ENCODE measurements around the gene METAP1. TPM values are rescaled to one million over a fixed set of nuclear protein-coding genes. Genes with fewer than 3 reads are reported as not detected.

The METAP1 gene
- total RNA-seq, 1 donor from 2014 or later: 51.6 TPM

- no peak for DNase-seq (ENCODE audit: low spot score in 2 of 2, unreplicated experiment in 2 of 2)
- peaks cover 41% of the 10 kb centered on the region for H3K4me1 Mint-ChIP-seq
- H3K36me3 Mint-ChIP-seq: peaks cover 9% of the 10 kb centered on the region
- H3K9me3 Mint-ChIP-seq: peaks cover 7% of the 10 kb centered on the region
- TF ChIP-seq, protein P1, sequence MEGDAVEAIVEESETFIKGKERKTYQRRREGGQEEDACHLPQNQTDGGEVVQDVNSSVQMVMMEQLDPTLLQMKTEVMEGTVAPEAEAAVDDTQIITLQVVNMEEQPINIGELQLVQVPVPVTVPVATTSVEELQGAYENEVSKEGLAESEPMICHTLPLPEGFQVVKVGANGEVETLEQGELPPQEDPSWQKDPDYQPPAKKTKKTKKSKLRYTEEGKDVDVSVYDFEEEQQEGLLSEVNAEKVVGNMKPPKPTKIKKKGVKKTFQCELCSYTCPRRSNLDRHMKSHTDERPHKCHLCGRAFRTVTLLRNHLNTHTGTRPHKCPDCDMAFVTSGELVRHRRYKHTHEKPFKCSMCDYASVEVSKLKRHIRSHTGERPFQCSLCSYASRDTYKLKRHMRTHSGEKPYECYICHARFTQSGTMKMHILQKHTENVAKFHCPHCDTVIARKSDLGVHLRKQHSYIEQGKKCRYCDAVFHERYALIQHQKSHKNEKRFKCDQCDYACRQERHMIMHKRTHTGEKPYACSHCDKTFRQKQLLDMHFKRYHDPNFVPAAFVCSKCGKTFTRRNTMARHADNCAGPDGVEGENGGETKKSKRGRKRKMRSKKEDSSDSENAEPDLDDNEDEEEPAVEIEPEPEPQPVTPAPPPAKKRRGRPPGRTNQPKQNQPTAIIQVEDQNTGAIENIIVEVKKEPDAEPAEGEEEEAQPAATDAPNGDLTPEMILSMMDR (IDR thresholded peaks at IDR 0.05; ENCODE audit: unreplicated experiment): no peak
- H3K4me3 Mint-ChIP-seq: no peak overlapping the region
- H3K27ac Mint-ChIP-seq: no peak overlapping the region
- no peaks in the 10 kb centered on the region for H3K27me3 Mint-ChIP-seq (ENCODE audit: low read depth)
Observed at GRCh38 chr4:99027304-99027703, 31.8 kb downstream of the METAP1 start.

DNA sequence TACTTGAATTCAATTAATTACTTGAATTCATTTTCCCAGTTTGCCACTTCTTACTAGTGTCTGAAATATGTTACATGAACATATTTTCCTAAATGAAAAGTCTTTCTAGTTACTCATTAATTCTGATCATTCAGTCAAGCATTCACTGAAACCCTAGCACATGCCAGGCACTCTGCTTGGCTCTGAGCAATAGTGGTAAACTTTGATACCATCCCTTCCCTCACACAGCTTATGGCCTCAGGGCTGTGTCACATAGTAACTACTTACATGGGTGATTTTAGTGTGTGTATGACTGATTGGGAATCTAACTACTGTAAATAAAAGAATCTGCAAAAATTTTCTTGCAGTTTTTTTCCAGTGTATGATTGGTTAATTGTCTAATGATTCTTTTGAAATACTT lies 32.7 kb downstream of the METAP1 start:
- peaks cover 44% of the 10 kb centered on the region for H3K4me1 Mint-ChIP-seq
- TF ChIP-seq, protein P1 (IDR thresholded peaks at IDR 0.05; ENCODE audit: unreplicated experiment): no peak

GRCh38 chr4:99029018-99029735 lies 33.7 kb downstream of the METAP1 start:
- Mint-ChIP-seq H3K27ac (peak overlapping the region; percentile 0), H3K36me3 (peaks cover 8% of the 10 kb centered on the region), H3K4me1 (peaks cover 37% of the 10 kb centered on the region), H3K27me3 (ENCODE audit: low read depth) (no peaks in the 10 kb centered on the region), H3K4me3 (no peak overlapping the region), H3K9me3 (peaks cover 1% of the 10 kb centered on the region)
- no peak for DNase-seq (ENCODE audit: low spot score in 2 of 2, unreplicated experiment in 2 of 2)
- TF ChIP-seq, protein P1 (IDR thresholded peaks at IDR 0.05; ENCODE audit: unreplicated experiment): no peak

More for the DNA sequence above, 32.7 kb downstream of the METAP1 start:
- peaks cover 4% of the 10 kb centered on the region for H3K9me3 Mint-ChIP-seq
- peaks cover 5% of the 10 kb centered on the region for H3K36me3 Mint-ChIP-seq
- H3K27me3 Mint-ChIP-seq (ENCODE audit: low read depth): no peaks in the 10 kb centered on the region
- DNase-seq (ENCODE audit: low spot score in 2 of 2, unreplicated experiment in 2 of 2): no peak
- H3K4me3 Mint-ChIP-seq: no peak overlapping the region
- peak overlapping the region; percentile 39 for H3K27ac Mint-ChIP-seq

DNA sequence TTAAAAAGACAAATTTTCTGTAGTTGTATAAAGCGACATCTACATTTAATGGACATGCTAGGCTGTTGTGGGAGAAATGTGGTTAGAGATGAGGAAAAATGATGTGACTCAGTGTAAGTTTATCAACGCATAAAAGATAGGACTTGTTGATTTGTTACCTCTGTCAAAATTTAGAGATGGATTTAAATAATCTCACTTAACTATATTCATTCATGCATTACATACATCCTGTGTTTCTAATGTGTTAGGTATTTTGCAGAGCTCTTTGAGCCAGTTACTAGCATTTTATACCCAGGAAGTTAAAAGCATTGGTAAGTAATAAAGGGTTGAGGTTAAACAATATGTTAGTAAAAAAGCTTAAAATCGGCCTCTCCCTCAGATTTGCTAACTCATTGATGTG lies 34.3 kb downstream of the METAP1 start:
- H3K9me3 Mint-ChIP-seq: peaks cover 3% of the 10 kb centered on the region
- peaks cover 11% of the 10 kb centered on the region for H3K36me3 Mint-ChIP-seq
- DNase-seq (ENCODE audit: low spot score in 2 of 2, unreplicated experiment in 2 of 2): no peak
- no peaks in the 10 kb centered on the region for H3K27me3 Mint-ChIP-seq (ENCODE audit: low read depth)
- TF ChIP-seq, protein P1 (IDR thresholded peaks at IDR 0.05; ENCODE audit: unreplicated experiment): no peak
- H3K4me3 Mint-ChIP-seq: no peak overlapping the region
- peaks cover 30% of the 10 kb centered on the region for H3K4me1 Mint-ChIP-seq
- H3K27ac Mint-ChIP-seq: no peak overlapping the region

DNA sequence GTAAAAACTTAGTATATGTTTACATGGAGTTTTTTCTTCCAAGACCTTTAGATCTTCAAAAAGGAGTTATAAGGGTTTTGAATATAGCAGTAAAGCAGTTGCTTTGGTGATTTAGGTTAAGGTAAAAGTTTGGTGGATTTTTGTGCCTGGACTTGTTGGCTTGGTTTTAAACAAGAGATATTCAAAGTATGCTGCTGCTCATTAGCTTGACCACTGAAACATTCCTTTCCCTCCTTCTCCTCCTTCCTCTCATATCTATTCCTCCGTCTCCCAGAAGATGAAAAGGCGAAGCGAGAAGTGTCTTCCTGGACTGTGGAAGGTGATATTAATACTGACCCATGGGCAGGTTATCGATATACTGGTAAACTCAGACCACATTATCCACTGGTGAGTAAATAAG lies 38.4 kb downstream of the METAP1 start:
- H3K36me3 Mint-ChIP-seq: peaks cover 42% of the 10 kb centered on the region
- H3K4me1 Mint-ChIP-seq: peaks cover 7% of the 10 kb centered on the region
- H3K4me3 Mint-ChIP-seq: no peak overlapping the region
- H3K27ac Mint-ChIP-seq: peak overlapping the region; percentile 2
- no peak for DNase-seq (ENCODE audit: low spot score in 2 of 2, unreplicated experiment in 2 of 2)
- TF ChIP-seq, protein P1 (IDR thresholded peaks at IDR 0.05; ENCODE audit: unreplicated experiment): no peak
- H3K9me3 Mint-ChIP-seq: peaks cover 22% of the 10 kb centered on the region
- H3K27me3 Mint-ChIP-seq (ENCODE audit: low read depth): no peaks in the 10 kb centered on the region
